Skin epidermis (tissue), 12 donors: ENCODE data around the gene OR9Q2.
"Not testable (repeated sequence)": the region's sequence is repeated elsewhere in the genome, so short reads cannot be mapped to it uniquely, and the experiment has no call there.

Experiments used
- H3K27ac ChIP-seq, 21 experiments: fragments of 200-600 bp; sonication (generic) in 11 of 21; one replicate each; pipeline ENCODE4 v1.5.0; 2020; ENCODE audit warnings: mild to moderate bottlenecking in 3 of 21, inconsistent platforms in 2 of 21, moderate library complexity in 2 of 21
- H3K4me3 ChIP-seq, 7 experiments: fragments of 200-600 bp; sonication (generic) in 2 of 7; one replicate each; pipeline ENCODE4 v1.5.0; 2020; ENCODE audit warnings: inconsistent platforms in 2 of 7, mild to moderate bottlenecking in 2 of 7, moderate library complexity in 1 of 7

Gene OR9Q2, protein sequence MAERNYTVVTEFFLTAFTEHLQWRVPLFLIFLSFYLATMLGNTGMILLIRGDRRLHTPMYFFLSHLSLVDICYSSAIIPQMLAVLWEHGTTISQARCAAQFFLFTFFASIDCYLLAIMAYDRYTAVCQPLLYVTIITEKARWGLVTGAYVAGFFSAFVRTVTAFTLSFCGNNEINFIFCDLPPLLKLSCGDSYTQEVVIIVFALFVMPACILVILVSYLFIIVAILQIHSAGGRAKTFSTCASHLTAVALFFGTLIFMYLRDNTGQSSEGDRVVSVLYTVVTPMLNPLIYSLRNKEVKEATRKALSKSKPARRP

DNA sequence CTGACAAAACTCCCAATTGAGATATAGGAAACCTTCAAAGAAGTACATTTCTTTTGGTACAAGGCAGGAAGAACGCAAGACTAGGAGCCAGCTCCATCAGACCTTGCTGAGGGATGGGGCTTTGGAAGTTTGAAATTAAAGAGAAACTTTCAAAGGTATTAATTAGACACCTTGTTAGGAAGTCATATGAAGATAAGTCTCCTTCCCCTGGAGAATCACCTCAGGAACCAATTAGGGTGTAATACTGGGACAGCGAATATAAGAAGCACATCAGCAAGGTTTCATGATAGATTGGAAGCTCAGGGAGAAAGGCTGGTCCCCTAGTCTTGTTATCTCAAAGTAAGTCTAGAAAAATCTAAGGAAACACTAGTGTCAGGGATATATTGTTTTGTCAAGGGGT is at the start of gene OR9Q2:
OR9Q2 (plus strand) TSS at position 301 of the 400 bp plus-strand sequence. CDS start 1,421 bp downstream, outside the sequence.
- Histone ChIP-seq H3K27ac (no peak within 1 kb of the TSS), H3K4me3 (no peak within 1 kb of the TSS)

- Histone ChIP-seq H3K27ac (no peak overlapping the region), H3K4me3 (no peak overlapping the region)
Observed at GRCh38 chr11:58142761-58143160, 46.1 kb upstream of the OR9Q2 start.

GRCh38 chr11:58152781-58153180 is 36.1 kb upstream of the OR9Q2 start:
- no peak overlapping the region for H3K27ac ChIP-seq
- no peak overlapping the region for H3K4me3 ChIP-seq

DNA sequence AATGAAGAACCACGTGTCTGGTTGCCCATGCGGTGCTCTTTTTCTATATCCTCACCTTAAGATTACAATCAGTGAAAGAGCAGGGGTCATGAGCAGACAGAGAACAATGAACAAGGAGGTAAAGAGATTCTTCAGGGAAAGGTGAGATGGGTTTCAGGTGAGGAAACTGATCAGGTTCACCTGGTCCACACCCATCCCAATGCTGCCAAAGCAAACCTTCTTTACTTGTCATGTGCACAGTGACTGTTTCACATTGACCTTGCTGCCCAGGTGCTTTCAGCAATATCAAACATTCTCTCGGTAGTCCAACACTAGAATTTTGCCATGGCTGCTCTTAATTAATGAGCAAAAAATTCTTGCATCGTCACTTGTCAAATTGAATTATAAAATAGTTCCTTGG is 24.5 kb upstream of the OR9Q2 start:
- Histone ChIP-seq H3K27ac (no peak overlapping the region), H3K4me3 (no peak overlapping the region)

DNA sequence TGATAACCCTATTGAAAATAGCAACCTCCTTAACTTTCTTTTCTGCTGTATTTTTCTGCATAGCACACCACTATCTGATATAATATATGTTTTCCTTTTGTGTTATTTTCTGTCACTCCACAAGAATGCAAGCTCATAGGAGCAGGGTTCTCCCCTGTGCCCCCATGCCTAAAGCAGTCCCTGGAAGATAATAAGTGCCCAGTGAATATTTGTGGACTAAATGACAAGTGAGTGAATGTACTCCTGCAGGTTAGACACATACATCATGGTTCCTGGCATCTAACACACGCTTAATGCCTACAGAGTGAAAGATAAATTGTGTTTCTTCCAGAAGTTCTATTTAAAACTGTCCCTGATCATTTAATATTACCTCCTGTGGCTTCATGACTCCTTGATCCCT is 23.9 kb upstream of the OR9Q2 start:
- Histone ChIP-seq H3K27ac (no peak overlapping the region), H3K4me3 (no peak overlapping the region)

- Histone ChIP-seq H3K4me3 (no peak overlapping the region), H3K27ac (no peak overlapping the region)
Observed at GRCh38 chr11:58165504-58166106, 23.3 kb upstream of the OR9Q2 start.

- Histone ChIP-seq H3K4me3 (no peak overlapping the region), H3K27ac (no peak overlapping the region)
Observed at GRCh38 chr11:58177409-58178054, 11.3 kb upstream of the OR9Q2 start.

GRCh38 chr11:58178444-58178843 is 10.4 kb upstream of the OR9Q2 start:
- H3K27ac ChIP-seq: no peak overlapping the region
- H3K4me3 ChIP-seq: no peak overlapping the region

DNA sequence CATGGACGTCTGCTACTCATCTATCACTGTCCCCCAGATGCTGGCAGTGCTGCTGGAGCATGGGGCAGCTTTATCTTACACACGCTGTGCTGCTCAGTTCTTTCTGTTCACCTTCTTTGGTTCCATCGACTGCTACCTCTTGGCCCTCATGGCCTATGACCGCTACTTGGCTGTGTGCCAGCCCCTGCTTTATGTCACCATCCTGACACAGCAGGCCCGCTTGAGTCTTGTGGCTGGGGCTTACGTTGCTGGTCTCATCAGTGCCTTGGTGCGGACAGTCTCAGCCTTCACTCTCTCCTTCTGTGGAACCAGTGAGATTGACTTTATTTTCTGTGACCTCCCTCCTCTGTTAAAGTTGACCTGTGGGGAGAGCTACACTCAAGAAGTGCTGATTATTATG is 9.2 kb upstream of the OR9Q2 start:
- H3K4me3 ChIP-seq: no peak overlapping the region
- H3K27ac ChIP-seq: no peak overlapping the region

DNA sequence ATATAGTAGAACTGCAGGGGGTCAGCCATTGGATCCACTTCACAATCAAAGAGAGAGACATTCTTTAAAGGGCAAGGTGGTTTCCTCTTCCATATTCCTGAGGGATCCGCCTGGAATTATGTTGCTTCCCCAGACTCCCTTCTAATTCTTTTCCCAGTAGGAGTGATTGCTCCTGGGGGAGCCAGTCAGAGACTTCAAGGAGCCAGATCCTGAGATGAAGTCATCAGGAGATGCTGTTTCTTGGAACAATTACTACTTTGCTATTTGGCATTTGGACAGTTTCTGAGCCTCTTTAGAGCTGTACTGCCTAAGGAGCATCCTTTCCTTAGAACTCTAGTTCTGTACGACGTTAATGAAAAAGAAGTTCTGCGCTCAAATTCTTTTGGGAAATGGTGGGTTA is 1.9 kb upstream of the OR9Q2 start:
- no peak overlapping the region for H3K27ac ChIP-seq
- no peak overlapping the region for H3K4me3 ChIP-seq

DNA sequence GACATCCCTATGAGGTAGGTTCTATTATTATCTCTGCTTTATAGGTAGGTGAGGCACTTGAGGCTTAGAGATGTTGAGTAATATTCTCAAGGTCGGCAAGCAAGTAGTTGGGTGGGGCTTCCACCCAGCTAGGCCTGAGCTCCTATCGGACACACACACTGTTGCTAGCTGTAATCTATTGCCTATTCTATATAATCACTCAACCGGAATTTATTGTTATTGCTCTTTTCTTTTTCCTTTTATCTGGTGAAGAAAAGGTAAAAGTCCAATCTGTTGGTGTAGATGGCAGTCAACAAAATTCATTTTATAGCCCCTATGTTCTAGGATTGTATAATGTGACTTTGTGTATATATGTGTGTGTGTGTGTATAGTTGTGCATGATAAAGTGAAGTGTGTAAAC is 3.4 kb downstream of the OR9Q2 start:
- H3K4me3 ChIP-seq: no peak overlapping the region
- H3K27ac ChIP-seq: no peak overlapping the region

DNA sequence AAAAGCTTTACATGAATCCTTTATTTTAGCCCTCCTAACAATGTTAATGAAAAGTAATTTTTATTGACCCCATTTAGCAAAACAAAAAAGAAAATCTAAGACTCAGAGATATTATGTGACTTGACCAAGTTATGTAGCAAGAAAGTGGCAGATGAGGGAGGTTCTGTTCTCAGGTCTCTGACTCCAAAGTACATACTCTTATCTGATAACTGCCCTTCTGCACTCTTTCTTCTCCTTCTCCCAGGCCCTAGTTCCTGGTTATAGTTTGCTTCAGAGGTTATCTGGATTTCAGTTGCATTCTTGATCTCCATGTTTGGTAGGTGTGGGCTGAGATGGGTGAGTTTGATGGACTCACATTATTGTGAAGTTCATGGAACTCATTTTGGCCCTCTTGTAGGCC is 4.5 kb downstream of the OR9Q2 start:
- Histone ChIP-seq H3K4me3 (no peak overlapping the region), H3K27ac (no peak overlapping the region)

DNA sequence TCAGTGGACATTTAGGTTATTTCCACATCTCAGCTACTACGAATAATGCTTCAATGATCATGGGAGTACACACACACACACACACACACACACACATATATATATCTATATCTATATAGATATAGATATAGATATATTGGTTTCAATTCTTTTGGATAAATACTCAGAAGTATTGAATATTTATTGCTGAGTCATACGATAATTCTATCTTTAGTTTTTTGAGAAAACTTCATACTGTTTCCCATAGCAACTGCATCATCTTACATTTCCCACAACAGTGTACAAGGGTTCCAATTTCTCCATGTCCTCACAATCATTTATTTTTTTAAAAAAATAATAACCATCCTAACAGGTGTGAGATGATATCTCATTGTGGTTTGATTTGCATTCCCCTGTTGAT is 7.1 kb downstream of the OR9Q2 start:
- H3K4me3 ChIP-seq: no peak overlapping the region
- H3K27ac ChIP-seq: no peak overlapping the region

DNA sequence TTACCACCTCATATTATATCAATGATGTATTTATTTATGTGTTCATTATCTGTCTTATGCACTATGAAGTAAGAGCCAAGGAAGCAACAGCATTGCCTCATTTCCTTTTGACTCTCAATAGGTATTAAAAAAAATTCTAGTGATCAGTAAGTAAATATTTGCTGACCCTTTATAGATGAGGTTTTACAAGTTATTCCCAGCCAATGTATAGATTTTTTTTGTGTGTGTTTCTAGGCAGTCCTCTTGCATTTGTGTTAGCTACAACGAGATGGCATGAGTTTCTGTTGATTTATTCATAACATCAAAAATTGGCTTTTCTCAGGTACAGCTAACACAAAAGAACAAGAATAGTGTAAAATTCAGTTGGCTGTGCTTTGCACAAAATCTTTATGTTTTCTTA is 10.4 kb downstream of the OR9Q2 start:
- Histone ChIP-seq H3K27ac (no peak overlapping the region), H3K4me3 (no peak overlapping the region)

DNA sequence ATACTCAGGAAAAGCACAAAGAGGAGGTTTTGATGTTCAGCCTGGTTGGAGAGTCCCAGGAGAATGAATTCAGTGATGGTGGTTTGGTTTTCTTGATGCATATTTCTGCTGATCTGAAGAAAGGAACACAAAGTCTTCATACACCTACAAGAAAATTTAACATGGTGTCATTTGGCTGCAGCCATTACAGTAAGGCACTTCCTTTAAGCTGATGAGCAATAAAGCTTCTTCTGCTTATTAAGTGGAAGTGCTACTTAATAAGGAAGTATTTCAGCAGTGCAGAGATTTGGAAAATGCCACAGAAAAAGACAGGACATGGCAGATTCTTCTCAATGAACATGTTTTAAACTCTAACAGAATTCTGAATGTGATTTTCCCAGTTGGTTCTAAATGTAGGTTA is 15.2 kb downstream of the OR9Q2 start, which contains the start of gene OR1S2:
OR1S2 (minus strand) TSS at position 101 of the 400 bp plus-strand sequence; CDS start at position 101, 0 bp downstream.
- H3K4me3 ChIP-seq: no peak within 1 kb of the TSS
- no peak within 1 kb of the TSS for H3K27ac ChIP-seq

DNA sequence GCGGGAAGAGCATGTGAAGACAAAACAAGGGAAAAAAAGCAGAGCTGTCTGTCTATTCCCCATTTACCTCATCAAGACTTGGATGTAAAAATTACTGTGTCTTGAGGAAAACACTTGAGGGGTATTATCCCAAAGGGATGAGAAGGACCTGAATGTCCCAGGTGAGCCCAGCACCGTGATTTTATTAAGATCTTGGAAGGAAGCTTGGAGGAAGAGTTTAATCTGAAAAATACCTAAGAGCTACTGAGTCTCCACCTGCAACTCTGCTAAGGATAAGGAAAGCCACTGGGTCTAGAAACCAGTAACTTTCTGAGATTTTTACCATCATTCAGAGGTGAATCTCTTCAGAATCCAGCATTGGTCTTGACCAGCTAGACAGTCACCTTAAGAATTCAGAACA is 23.6 kb downstream of the OR9Q2 start, which contains the start of gene OR1S1:
OR1S1 (plus strand) TSS at position 301 of the 400 bp plus-strand sequence.
- H3K4me3 ChIP-seq, H3K27ac ChIP-seq: not testable (repeated sequence)

GRCh38 chr11:58216476-58216875 is 27.6 kb downstream of the OR9Q2 start:
- Histone ChIP-seq H3K4me3 (no peak overlapping the region), H3K27ac (no peak overlapping the region)

DNA sequence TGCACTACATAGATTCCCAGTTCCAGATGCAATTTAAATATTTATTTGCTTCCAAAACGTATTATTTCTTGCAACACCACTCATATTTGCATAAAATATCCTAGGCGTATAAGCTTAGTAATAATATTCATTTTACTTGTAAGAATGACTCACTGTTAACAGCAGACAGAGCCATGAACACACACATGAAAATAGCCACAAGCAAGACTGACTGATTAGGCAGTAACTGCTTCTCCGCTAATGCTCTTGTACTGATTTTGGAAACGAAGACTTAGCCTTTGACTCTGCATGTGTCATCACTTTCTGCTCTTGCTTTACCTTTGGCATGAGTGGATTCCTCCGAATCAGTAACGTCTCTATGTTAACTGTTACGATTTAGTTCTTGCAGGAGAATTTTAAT is 33.9 kb downstream of the OR9Q2 start:
- Histone ChIP-seq H3K4me3 (no peak overlapping the region), H3K27ac (no peak overlapping the region)

GRCh38 chr11:58227956-58228615 is 39.2 kb downstream of the OR9Q2 start:
- Histone ChIP-seq H3K4me3 (no peak overlapping the region), H3K27ac (no peak overlapping the region)
